Right kidney (tissue), 9 donors: Measurements from ENCODE around the gene CIP2A.
"Not testable (repeated sequence)": the region's sequence is repeated elsewhere in the genome, so short reads cannot be mapped to it uniquely, and the experiment has no call there.

Experiments used
- DNase-seq: peaks from one replicate; pipeline ENCODE4 v3.0.0-alpha.2; 2016
- long read RNA-seq, 8 donors: transcript quantifications; one replicate each; lab custom pipeline, GENCODE V29; 2026

Gene CIP2A
- long read RNA-seq, donor 1, partial matches to known transcripts = 0 of 1 reads
- long read RNA-seq, donor 1, other reads (novel, unspliced or antisense) = 0 of 1 reads
- long read RNA-seq, donor 2, partial matches to known transcripts = 10 of 10 reads
- long read RNA-seq, donor 2, other reads (novel, unspliced or antisense) = 0 of 10 reads
- long read RNA-seq, donor 3, partial matches to known transcripts = 6 of 6 reads
- long read RNA-seq, donor 3, other reads (novel, unspliced or antisense) = 0 of 6 reads
- long read RNA-seq, donor 4, partial matches to known transcripts = 35 of 40 reads
- long read RNA-seq, donor 4, other reads (novel, unspliced or antisense) = 5 of 40 reads
- long read RNA-seq, donor 5, full-length matches to known transcripts = 1 of 1 reads
- long read RNA-seq, donor 5, partial matches to known transcripts = 0 of 1 reads
- long read RNA-seq, donor 5, other reads (novel, unspliced or antisense) = 0 of 1 reads
- long read RNA-seq, donor 6 = 0 reads
- long read RNA-seq, donor 7, partial matches to known transcripts = 0 of 6 reads
- long read RNA-seq, donor 7, other reads (novel, unspliced or antisense) = 6 of 6 reads
- long read RNA-seq, donor 8, partial matches to known transcripts = 5 of 5 reads
- long read RNA-seq, donor 8, other reads (novel, unspliced or antisense) = 0 of 5 reads

GRCh38 chr3:108589081-108589997 lies at the start of gene CIP2A, which contains the start of gene DZIP3:
CIP2A (minus strand) TSS chr3:108589438; CDS start chr3:108589375, 63 bp downstream.
DZIP3 (plus strand) TSS chr3:108589722; CDS start chr3:108605407, 15,685 bp downstream.
- peak; percentile 94 for DNase-seq

GRCh38 chr3:108629974-108630373 lies 40.7 kb upstream of the CIP2A start:
- no peak for DNase-seq

- DNase-seq = no peak
These were observed 34.3 kb upstream of the CIP2A start for GRCh38 chr3:108623504-108623903.

GRCh38 chr3:108620250-108620649 lies 31.0 kb upstream of the CIP2A start:
- no peak for DNase-seq

GRCh38 chr3:108616090-108616489 lies 26.9 kb upstream of the CIP2A start:
- not testable (repeated sequence) for DNase-seq

- no peak for DNase-seq
These were observed 21.4 kb upstream of the CIP2A start for GRCh38 chr3:108610651-108611050.

GRCh38 chr3:108608750-108609149 lies 19.5 kb upstream of the CIP2A start:
- DNase-seq = no peak

GRCh38 chr3:108605491-108605890 lies 16.3 kb upstream of the CIP2A start:
- DNase-seq = no peak

- DNase-seq = no peak
These were observed 15.8 kb upstream of the CIP2A start for GRCh38 chr3:108605028-108605427.

- no peak for DNase-seq
These were observed 14.5 kb upstream of the CIP2A start for GRCh38 chr3:108603691-108604090.

- no peak for DNase-seq
These were observed 13.7 kb upstream of the CIP2A start for GRCh38 chr3:108602935-108603294.

GRCh38 chr3:108602249-108602934 lies 13.2 kb upstream of the CIP2A start:
- no peak for DNase-seq

- DNase-seq = no peak
These were observed 10.6 kb upstream of the CIP2A start for GRCh38 chr3:108599677-108600409.

GRCh38 chr3:108598375-108598774 lies 9.1 kb upstream of the CIP2A start:
- no peak for DNase-seq

- no peak for DNase-seq
These were observed 6.1 kb upstream of the CIP2A start for GRCh38 chr3:108595321-108595720.

- peak; percentile 14 for DNase-seq
These were observed 1.2 kb upstream of the CIP2A start for GRCh38 chr3:108590460-108590859.

- no peak for DNase-seq
These were observed 723 bp upstream of the CIP2A start for GRCh38 chr3:108589998-108590323.

GRCh38 chr3:108588601-108589000 lies 637 bp downstream of the CIP2A start:
- no peak for DNase-seq

GRCh38 chr3:108578064-108578463 lies 11.2 kb downstream of the CIP2A start:
- DNase-seq = no peak

- no peak for DNase-seq
These were observed 19.9 kb downstream of the CIP2A start for GRCh38 chr3:108569336-108569735.

- no peak for DNase-seq
These were observed 22.6 kb downstream of the CIP2A start for GRCh38 chr3:108566599-108566998.
